NT2/D1 (cell line): ENCODE data around the gene SLC7A14.

ENCODE experiments used
- DNase-seq: peaks from one replicate; pipeline ENCODE4 v3.0.0-alpha.2; 2011; ENCODE audit warnings: low read depth, low spot score
- H3K27me3 ChIP-seq: 2 replicates; pipeline ENCODE4 v1.6.0; 2011; ENCODE audit warnings: mild to moderate bottlenecking; ENCODE audit not compliant: insufficient read length, insufficient read depth
- H3K36me3 ChIP-seq: 2 replicates; pipeline ENCODE4 v1.6.1; 2011; ENCODE audit warnings: mild to moderate bottlenecking, low read length, mixed read lengths; ENCODE audit not compliant: insufficient read depth, insufficient read length
- H3K4me1 ChIP-seq: 2 replicates; pipeline ENCODE4 v1.5.1; 2011; ENCODE audit not compliant: insufficient read depth, insufficient read length
- H3K4me3 ChIP-seq: 2 replicates; pipeline ENCODE4 v1.5.1; 2011; ENCODE audit warnings: low read depth; ENCODE audit not compliant: insufficient read length
- H3K9ac ChIP-seq: 2 replicates; pipeline ENCODE4 v1.6.0; 2011; ENCODE audit warnings: low read depth; ENCODE audit not compliant: insufficient read length
- H3K9me3 ChIP-seq: 2 replicates; pipeline ENCODE4 v1.5.1; 2011; ENCODE audit warnings: mild to moderate bottlenecking, low read length; ENCODE audit not compliant: insufficient read depth
- SUZ12 ChIP-seq: IDR thresholded peaks from 2 replicates; pipeline ENCODE4 v1.6.1; 2011; ENCODE audit not compliant: insufficient read length, insufficient read depth; ENCODE audit errors: extremely low read depth
- YY1 ChIP-seq: IDR thresholded peaks from 2 replicates; pipeline ENCODE4 v1.6.1; 2011; ENCODE audit not compliant: insufficient read length, insufficient read depth
- ZNF274 ChIP-seq: IDR thresholded peaks from 2 replicates; pipeline ENCODE4 v1.6.1; 2011; ENCODE audit warnings: mild to moderate bottlenecking, low read depth, low read length

The SLC7A14 gene

DNA sequence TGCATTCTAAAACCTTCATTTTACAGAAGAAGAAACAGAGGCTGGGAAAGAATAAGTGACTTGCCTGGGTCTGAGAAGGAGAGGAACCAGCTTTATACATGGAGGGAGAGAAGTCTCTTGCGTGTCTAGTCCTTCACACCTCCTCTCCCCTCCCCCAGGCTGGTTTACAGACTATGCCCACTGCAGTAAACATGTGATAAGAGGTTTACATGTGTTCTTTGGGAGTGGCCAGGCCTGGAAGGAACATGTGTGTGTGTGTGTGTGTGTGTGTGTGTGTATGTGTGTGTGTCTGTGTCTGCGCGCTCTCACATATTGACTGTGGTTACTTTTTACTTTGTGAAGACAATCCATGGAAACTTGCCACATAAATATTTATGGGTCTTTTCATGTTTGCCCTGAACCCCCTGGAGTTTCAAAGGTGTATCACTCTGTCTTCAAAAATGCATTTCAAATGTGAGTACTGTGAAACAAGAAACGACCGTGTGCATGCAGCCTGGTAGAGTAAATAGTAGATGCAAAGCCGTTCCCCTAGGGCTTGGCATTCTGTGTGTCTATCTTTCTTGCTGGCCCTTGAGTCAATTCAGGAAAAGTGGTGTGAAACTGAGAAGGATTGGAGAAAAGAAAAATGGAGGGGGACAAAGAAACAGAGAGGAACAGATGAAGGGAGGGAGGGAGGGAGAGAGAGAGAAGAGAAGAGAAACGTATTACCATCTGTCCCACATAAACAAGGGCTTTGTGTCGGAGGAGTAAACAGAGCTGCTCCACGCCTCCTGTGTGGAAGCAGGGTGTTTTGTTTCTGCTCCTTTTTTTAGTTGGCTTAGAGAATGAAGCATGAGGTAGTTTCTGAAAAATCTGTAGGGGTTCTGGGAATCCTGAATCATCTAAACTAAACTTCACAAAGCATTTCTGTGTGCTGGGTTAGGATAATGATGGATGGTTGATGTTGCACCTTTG lies 115.5 kb downstream of the SLC7A14 start:
- TF ChIP-seq ZNF274 (no peak), YY1 (no peak), SUZ12 (no peak)
- Histone ChIP-seq H3K27me3 (no peaks in the 10 kb centered on the region), H3K36me3 (no peaks in the 10 kb centered on the region), H3K4me1 (peaks cover 4% of the 10 kb centered on the region), H3K9me3 (no peaks in the 10 kb centered on the region), H3K4me3 (no peak overlapping the region), H3K9ac (no peak overlapping the region)
- no peak for DNase-seq

DNA sequence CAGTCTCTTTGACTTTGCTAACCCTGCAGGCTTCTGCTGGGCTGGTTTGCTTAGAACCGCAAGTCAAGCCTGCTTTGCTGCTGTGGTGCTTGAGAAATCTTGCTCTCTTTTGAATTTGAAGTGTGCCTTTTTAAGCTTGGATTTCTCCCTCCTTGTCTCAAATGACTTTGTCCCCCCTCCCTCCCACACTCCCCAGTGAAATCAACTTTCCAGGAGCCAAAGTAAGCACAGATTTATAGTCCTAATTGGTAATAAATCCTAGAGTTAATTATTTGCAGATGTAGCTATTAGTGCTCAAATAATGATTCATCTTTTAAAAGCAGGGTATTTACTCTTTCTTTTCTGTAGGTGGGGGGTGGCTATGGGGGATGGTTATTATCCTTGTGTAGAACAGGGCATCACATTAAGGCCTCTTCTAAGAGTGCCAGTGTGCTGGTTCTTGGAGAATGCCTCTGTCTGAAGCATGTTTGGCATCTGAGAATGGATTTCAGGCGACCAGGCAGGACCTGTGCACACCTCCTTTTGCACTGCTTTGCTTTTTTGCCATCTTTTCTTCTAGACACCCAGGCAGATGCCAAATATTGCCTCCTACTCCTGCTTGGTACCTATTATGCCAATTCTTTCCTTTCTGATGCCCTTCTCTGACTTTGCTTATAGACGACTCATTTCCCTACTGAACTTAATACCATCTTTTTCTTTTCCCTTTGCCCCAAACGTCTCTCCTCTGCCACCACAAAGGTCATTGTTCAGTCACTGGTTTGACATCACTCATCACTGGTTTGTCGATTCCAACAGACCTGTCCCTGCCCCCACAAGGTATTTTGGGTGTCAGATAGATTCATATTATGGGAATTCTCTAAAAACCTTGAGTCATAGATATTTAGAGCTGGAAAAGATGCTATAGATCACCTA lies 116.5 kb downstream of the SLC7A14 start:
- TF ChIP-seq YY1 (no peak), SUZ12 (no peak), ZNF274 (no peak)
- Histone ChIP-seq H3K9me3 (no peaks in the 10 kb centered on the region), H3K36me3 (no peaks in the 10 kb centered on the region), H3K27me3 (no peaks in the 10 kb centered on the region), H3K4me1 (peaks cover 6% of the 10 kb centered on the region), H3K9ac (no peak overlapping the region), H3K4me3 (no peak overlapping the region)
- no peak for DNase-seq

DNA sequence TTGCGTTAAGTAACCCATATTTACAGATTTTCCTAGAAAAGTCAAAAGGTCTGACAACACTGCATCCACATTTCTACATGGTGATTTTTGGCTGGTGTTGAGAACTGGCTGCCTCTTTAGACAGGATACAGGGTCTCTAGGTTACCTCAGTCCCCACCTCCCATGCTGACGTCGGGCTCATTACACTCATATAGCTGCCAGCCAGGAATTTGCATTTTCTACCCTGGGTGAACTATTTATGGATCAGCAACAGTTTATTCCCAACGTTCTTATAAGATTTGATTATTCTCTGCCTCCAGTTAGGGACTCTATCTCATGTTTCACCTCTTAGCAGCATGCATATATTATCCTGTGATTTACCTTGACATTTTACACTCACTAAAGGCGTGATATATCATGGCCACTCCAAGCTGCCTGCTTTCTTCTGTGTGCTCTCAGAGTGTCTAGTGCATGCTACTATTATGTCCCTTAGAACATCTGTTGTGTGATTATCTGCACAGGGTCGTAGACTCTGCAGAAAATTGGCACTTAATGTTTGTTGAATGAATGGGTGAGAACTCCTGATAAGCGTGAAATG lies 118.2 kb downstream of the SLC7A14 start:
- no peak for TF ChIP-seq ZNF274
- TF ChIP-seq SUZ12 = no peak
- no peak for TF ChIP-seq YY1
- no peak overlapping the region for H3K9ac ChIP-seq
- no peak overlapping the region for H3K4me3 ChIP-seq
- no peak for DNase-seq
- H3K9me3 ChIP-seq = no peaks in the 10 kb centered on the region
- no peaks in the 10 kb centered on the region for H3K27me3 ChIP-seq
- H3K36me3 ChIP-seq = no peaks in the 10 kb centered on the region
- H3K4me1 ChIP-seq = peaks cover 6% of the 10 kb centered on the region

DNA sequence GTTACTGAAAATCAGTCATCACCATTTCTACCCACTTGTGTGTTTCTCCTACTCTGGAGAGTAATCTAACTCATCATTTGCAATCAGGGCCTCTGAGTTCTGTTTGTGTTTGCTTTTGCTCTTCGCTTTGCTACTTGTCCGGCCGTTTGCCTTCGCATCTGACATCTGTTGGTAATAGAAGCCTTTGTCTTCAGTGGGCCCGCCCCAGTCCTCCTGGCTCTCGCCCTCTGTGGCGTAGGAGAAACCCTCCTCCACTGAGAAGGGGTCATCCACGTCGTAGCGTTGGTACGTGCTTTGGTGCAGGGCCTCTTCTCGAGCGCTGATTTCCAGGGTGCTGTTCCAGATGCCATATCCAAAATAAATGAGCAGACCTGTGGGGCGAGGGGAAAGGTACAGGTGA lies 118.9 kb downstream of the SLC7A14 start:
- Histone ChIP-seq H3K9me3 (no peaks in the 10 kb centered on the region), H3K9ac (no peak overlapping the region), H3K4me1 (peaks cover 6% of the 10 kb centered on the region), H3K4me3 (no peak overlapping the region), H3K36me3 (no peaks in the 10 kb centered on the region), H3K27me3 (no peaks in the 10 kb centered on the region)
- no peak for DNase-seq
- TF ChIP-seq SUZ12 (no peak), YY1 (no peak), ZNF274 (no peak)

DNA sequence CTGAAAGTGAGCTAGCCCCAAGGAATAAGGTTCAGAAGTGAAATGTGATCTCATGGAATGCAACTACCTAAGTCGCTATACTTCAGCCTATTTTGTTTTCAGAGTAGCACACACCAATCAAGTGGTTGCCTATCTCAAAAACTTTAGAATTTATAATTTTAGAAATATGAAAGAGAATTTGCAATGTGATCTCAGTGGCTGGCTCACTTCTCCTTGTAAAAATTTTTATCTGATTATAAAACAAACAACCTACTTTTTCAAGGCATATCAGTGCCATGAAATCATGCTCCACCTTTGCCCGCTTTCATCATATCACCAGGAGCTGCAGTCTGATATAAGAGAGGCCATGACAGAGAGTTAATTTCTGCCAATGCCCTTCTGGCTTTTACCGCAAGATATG lies 119.9 kb downstream of the SLC7A14 start:
- Histone ChIP-seq H3K9me3 (no peaks in the 10 kb centered on the region), H3K27me3 (no peaks in the 10 kb centered on the region), H3K36me3 (no peaks in the 10 kb centered on the region), H3K4me1 (peaks cover 5% of the 10 kb centered on the region), H3K9ac (no peak overlapping the region), H3K4me3 (no peak overlapping the region)
- DNase-seq = no peak
- TF ChIP-seq YY1 (no peak), ZNF274 (no peak), SUZ12 (no peak)

DNA sequence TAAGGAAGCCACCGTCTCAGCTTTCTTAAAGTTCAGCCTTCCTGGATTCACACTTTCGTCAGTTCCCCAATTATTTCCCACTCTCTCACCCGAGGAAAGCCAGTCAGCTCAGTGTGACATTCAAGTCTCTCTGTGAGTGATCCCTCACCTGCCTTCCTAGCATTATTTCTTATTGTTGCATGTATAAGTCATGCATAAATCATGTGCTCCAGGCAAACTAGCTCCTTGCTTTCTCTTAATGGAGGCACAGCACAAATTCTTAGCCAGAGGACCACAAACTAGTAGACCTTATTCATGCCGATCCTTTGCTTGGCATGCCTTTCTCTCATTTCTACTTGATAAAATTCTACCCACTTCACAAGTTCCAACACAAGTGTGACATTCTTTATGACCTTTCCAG lies 122.9 kb downstream of the SLC7A14 start:
- no peak for TF ChIP-seq YY1
- no peak for TF ChIP-seq ZNF274
- no peak for TF ChIP-seq SUZ12

DNA sequence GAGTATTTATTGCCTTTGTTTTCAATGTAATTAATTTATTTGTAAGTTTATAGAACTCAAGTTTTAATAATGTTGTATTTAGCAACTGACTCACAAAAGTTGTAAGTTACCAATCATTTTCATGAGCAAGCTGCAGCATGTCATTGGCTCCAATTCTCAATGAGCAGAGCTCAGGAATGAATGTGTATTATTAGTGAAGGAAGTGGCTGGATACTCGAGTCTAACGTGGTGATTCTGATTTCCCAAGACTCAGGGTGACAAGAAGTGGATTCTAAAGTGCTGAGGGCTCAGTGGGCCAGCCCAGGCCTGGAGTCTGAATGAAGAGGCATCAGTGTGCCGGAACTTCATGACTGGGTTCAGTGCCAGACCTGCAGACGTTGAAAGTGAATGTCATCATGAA lies 127.6 kb downstream of the SLC7A14 start:
- no peak for TF ChIP-seq ZNF274
- TF ChIP-seq YY1 = no peak
- no peak for TF ChIP-seq SUZ12
- Histone ChIP-seq H3K9ac (no peak overlapping the region), H3K9me3 (no peaks in the 10 kb centered on the region), H3K27me3 (no peaks in the 10 kb centered on the region), H3K36me3 (no peaks in the 10 kb centered on the region), H3K4me1 (no peaks in the 10 kb centered on the region), H3K4me3 (no peak overlapping the region)
- DNase-seq = no peak

More for the DNA sequence above, 122.9 kb downstream of the SLC7A14 start:
- DNase-seq = no peak
- Histone ChIP-seq H3K36me3 (no peaks in the 10 kb centered on the region), H3K27me3 (no peaks in the 10 kb centered on the region), H3K4me3 (no peak overlapping the region), H3K9ac (no peak overlapping the region), H3K4me1 (peaks cover 2% of the 10 kb centered on the region), H3K9me3 (no peaks in the 10 kb centered on the region)
